Endothelial cell of umbilical vein (primary cell): ENCODE measurements around the gene AMIGO1. TPM values are rescaled to one million over a fixed set of nuclear protein-coding genes. Genes with fewer than 3 reads are reported as not detected.

Experiments used
- BruUV-seq: library from RNA; stranded (reverse); fragments of 400-500 nt; replicated peaks from 2 replicates; lab custom pipeline; 2021; lab: Mats Ljungman, UMichigan
- CTCF ChIA-PET: fragments of 300-600, 350-600 bp; sonication (Branson Sonifier 250); formaldehyde crosslinking; loops from one replicate; lab custom pipeline; 2021; ENCODE audit warnings: antibody characterized with exemption, inconsistent platforms; lab: Charles Lee
- POLR2A ChIA-PET: fragments of 300-600, 350-600 bp; sonication (Branson Sonifier 250); formaldehyde crosslinking; loops from one replicate; lab custom pipeline; 2021; ENCODE audit warnings: antibody characterized with exemption, inconsistent platforms; lab: Charles Lee
- DNase-seq: peaks from one replicate; pipeline ENCODE4 v3.0.0-alpha.2; 2011; ENCODE audit warnings: low read depth, low spot score
- FAIRE-seq: peaks from 2 replicates; lab custom pipeline; 2011; peaks lifted over from hg19 to GRCh38; lab: Jason Lieb, UNC
- H2AFZ ChIP-seq: 2 replicates; pipeline ENCODE4 v1.6.0; 2012; ENCODE audit warnings: low read depth, low read length, control low read depth, inconsistent platforms
- H3K27ac ChIP-seq: 2 replicates; pipeline ENCODE4 v1.5.1; 2011; ENCODE audit warnings: low read depth, mild to moderate bottlenecking, control low read depth, low read length, moderate library complexity; ENCODE audit not compliant: insufficient read depth
- H3K27me3 ChIP-seq, 2 experiments: 2 replicates each; pipeline versions ENCODE4 v1.6.0 to v1.6.1; 2011; ENCODE audit warnings: low read length in 2 of 2, mixed read lengths in 1 of 2; ENCODE audit not compliant: control insufficient read depth in 2 of 2, insufficient read depth in 2 of 2
- H3K36me3 ChIP-seq, 2 experiments: 2 replicates in 1 of 2; 3 replicates in 1 of 2; pipeline ENCODE4 v1.5.1; 2011; ENCODE audit warnings: low read length in 2 of 2, mild to moderate bottlenecking in 1 of 2, moderate library complexity in 1 of 2; ENCODE audit not compliant: control insufficient read depth in 2 of 2, insufficient read depth in 2 of 2; ENCODE audit errors: extremely low read depth in 1 of 2
- H3K4me1 ChIP-seq: 3 replicates; pipeline ENCODE4 v1.5.1; 2011; ENCODE audit warnings: mild to moderate bottlenecking, low read length; ENCODE audit not compliant: control insufficient read depth, insufficient read depth; ENCODE audit errors: extremely low read depth
- H3K4me2 ChIP-seq: 2 replicates; pipeline ENCODE4 v1.6.1; 2011; ENCODE audit warnings: low read length, control low read depth, mixed read lengths; ENCODE audit not compliant: insufficient read depth
- H3K4me3 ChIP-seq, 3 experiments: fragments of 200-600 bp in 1 of 3; sonication (generic), shearing (Covaris generic) in 1 of 3; replicated peaks in 1 of 3; 2 replicates each; pipeline ENCODE4 v1.5.1; 2011 to 2016; ENCODE audit warnings: control low read depth in 3 of 3, low read length in 3 of 3, mild to moderate bottlenecking in 2 of 3, inconsistent platforms in 1 of 3, low read depth in 1 of 3, moderate library complexity in 1 of 3; ENCODE audit not compliant: insufficient read depth in 1 of 3
- H3K79me2 ChIP-seq: 2 replicates; pipeline ENCODE4 v1.6.0; 2012; ENCODE audit warnings: low read length, inconsistent platforms; ENCODE audit not compliant: control insufficient read depth, insufficient read depth
- H3K9ac ChIP-seq: replicated peaks from 2 replicates; pipeline ENCODE3; 2011; ENCODE audit warnings: low read length, control low read depth; ENCODE audit not compliant: insufficient read depth; ENCODE audit errors: extremely low read depth
- H3K9me1 ChIP-seq: replicated peaks from 3 replicates; pipeline ENCODE4 v1.6.0; 2011; ENCODE audit warnings: mild to moderate bottlenecking, low read length; ENCODE audit not compliant: control insufficient read depth, insufficient read depth; ENCODE audit errors: extremely low read depth
- H3K9me3 ChIP-seq: replicated peaks from 2 replicates; pipeline ENCODE4 v1.5.1; 2012; ENCODE audit warnings: low read length, inconsistent platforms; ENCODE audit not compliant: control insufficient read depth, insufficient read depth
- H4K20me1 ChIP-seq: replicated peaks from 2 replicates; pipeline ENCODE3; 2011; ENCODE audit warnings: mild to moderate bottlenecking, low read length; ENCODE audit not compliant: control insufficient read depth, insufficient read depth; ENCODE audit errors: extremely low read depth
- CTCF ChIP-seq, 2 donors: IDR thresholded peaks; 1 replicate in 1 of 2; 2 replicates in 1 of 2; pipeline ENCODE4 v1.5.1; 2011; ENCODE audit warnings: low read length in 2 of 2, mild to moderate bottlenecking in 2 of 2, moderate library complexity in 2 of 2, control low read depth in 1 of 2, inconsistent platforms in 1 of 2, low read depth in 1 of 2; ENCODE audit not compliant: insufficient read depth in 1 of 2; ENCODE audit errors: extremely low read depth in 1 of 2
- EZH2 ChIP-seq: IDR thresholded peaks from 2 replicates; pipeline ENCODE4 v1.6.1; 2012; ENCODE audit warnings: borderline replicate concordance, low read depth, mild to moderate bottlenecking, moderate library complexity, low read length, inconsistent platforms; ENCODE audit not compliant: severe bottlenecking
- FOS ChIP-seq: IDR thresholded peaks from 2 replicates; pipeline ENCODE4 v1.6.1; 2011; ENCODE audit warnings: mild to moderate bottlenecking, low read length, moderate library complexity, borderline replicate concordance; ENCODE audit not compliant: insufficient read depth
- GATA2 ChIP-seq: IDR thresholded peaks from 2 replicates; pipeline ENCODE4 v1.7.0; 2011; ENCODE audit warnings: low read depth, mild to moderate bottlenecking, moderate library complexity, mixed read lengths, low read length; ENCODE audit not compliant: insufficient read length, insufficient read depth
- JUN ChIP-seq: IDR thresholded peaks from 2 replicates; pipeline ENCODE4 v1.6.1; 2011; ENCODE audit warnings: borderline replicate concordance, low read depth; ENCODE audit not compliant: insufficient read length, insufficient read depth
- MYC ChIP-seq: IDR thresholded peaks from one replicate; pipeline ENCODE4 v1.6.1; 2011; ENCODE audit warnings: mild to moderate bottlenecking, low read depth, low read length
- POLR2A ChIP-seq: IDR thresholded peaks from 2 replicates; pipeline ENCODE4 v1.6.1; 2012; ENCODE audit warnings: low read depth, mild to moderate bottlenecking, control low read depth, low read length
- POLR2AphosphoS5 ChIP-seq: IDR thresholded peaks from 2 replicates; pipeline ENCODE4 v1.6.1; 2012; ENCODE audit warnings: low read depth, mild to moderate bottlenecking, control low read depth, low read length, moderate library complexity; ENCODE audit not compliant: insufficient read depth
- dilution Hi-C: fragments of 300-500 bp; cut with MboI; formaldehyde crosslinking; loops from one replicate; pipeline ENCODE4 v1.15.0; 2019; ENCODE audit warnings: low sequenced_read_pairs; ENCODE audit not compliant: extremely low pct_ligation_motif_present
- intact Hi-C: fragments of 100-400 bp; cut with micrococcal nuclease; formaldehyde crosslinking; loops from one replicate; pipeline ENCODE4 v1.10.0; 2022
- polyA plus RNA-seq, 4 experiments: library from polyadenylated mRNA; depleted of rRNA in 3 of 4; stranded (reverse) in 3 of 4; unstranded in 1 of 4; fragments of >200 nt; gene quantifications; 2 replicates each; pipeline versions ENCODE4 v1.2.1 to v1.2.3, GENCODE V29; 2011 to 2012; ENCODE audit warnings: missing spikeins in 1 of 4
- total RNA-seq: library from RNA; stranded (reverse); gene quantifications from 2 replicates; pipeline ENCODE4 v1.2.3, GENCODE V29; 2021
- TF ChIP-seq, protein P1 (sequence below): IDR thresholded peaks from 2 replicates; pipeline ENCODE4 v1.6.1; 2011; ENCODE audit not compliant: insufficient read depth, insufficient read length

The AMIGO1 gene
- total and polyA plus RNA-seq, 2 donors (not counting 3 experiments of a cell fraction or from before 2014, with no cell fraction given) = 0.80 to 0.88 TPM

GRCh38 chr1:109541102-109541501 is 31.6 kb upstream of the AMIGO1 start:
- no TSS peak for BruUV-seq
- TF ChIP-seq GATA2 (no peak), POLR2A (no peak), CTCF (IDR thresholded peaks at IDR 0.05; ENCODE audit: extremely low read depth in 1 of 2, insufficient read depth in 1 of 2, low read depth in 1 of 2, low read length in 2 of 2) (no peak), FOS (no peak), POLR2AphosphoS5 (no peak), EZH2 (no peak), MYC (no peak), JUN (no peak)
- TF ChIP-seq, protein P1, sequence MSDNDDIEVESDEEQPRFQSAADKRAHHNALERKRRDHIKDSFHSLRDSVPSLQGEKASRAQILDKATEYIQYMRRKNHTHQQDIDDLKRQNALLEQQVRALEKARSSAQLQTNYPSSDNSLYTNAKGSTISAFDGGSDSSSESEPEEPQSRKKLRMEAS = no peak
- Histone ChIP-seq H3K9me3 (no peaks in the 10 kb centered on the region), H3K4me3 (no peak overlapping the region), H3K9me1 (no peaks in the 10 kb centered on the region), H3K9ac (no peak overlapping the region), H3K79me2 (no peaks in the 10 kb centered on the region), H3K4me1 (no peaks in the 10 kb centered on the region), H3K4me2 (no peak overlapping the region), H2AFZ (no peak overlapping the region), H4K20me1 (no peaks in the 10 kb centered on the region), H3K27me3 (peaks cover 0 to 2% of the 10 kb centered on the region in 2 experiments), H3K36me3 (no peaks in the 10 kb centered on the region), H3K27ac (no peak overlapping the region)
- dilution Hi-C loops = no loop called here
- FAIRE-seq = no peak
- CTCF ChIA-PET = interaction anchor here (1.2 to 6.1 kb wide), 6 partner anchors 9 to 443 kb away, joined by 3 to 42 read pairs (median 8); partner anchors contain the start of gene AHCYL1
- DNase-seq = no peak
- intact Hi-C loops = loop anchor here (10.0 kb wide), 1 partner anchor 354 kb away; no protein-coding TSS in a partner anchor
- POLR2A ChIA-PET = no interaction called here
